ENCODE measurements around the gene VWA1.
"Not testable (repeated sequence)": the region's sequence is repeated elsewhere in the genome, so short reads cannot be mapped to it uniquely, and the experiment has no call there.

The VWA1 gene

GRCh38 chr1:1425753-1426495 is 9.6 kb upstream of the VWA1 start:
- no peak for DNase-seq (ENCODE audit: low read depth)
- TF ChIP-seq CTCF (IDR thresholded peaks at IDR 0.05; ENCODE audit: low read depth, low read length, missing control alignments) = no peak
- no peak overlapping the region for H3K4me3 ChIP-seq (ENCODE audit: low read depth, low read length)

DNA sequence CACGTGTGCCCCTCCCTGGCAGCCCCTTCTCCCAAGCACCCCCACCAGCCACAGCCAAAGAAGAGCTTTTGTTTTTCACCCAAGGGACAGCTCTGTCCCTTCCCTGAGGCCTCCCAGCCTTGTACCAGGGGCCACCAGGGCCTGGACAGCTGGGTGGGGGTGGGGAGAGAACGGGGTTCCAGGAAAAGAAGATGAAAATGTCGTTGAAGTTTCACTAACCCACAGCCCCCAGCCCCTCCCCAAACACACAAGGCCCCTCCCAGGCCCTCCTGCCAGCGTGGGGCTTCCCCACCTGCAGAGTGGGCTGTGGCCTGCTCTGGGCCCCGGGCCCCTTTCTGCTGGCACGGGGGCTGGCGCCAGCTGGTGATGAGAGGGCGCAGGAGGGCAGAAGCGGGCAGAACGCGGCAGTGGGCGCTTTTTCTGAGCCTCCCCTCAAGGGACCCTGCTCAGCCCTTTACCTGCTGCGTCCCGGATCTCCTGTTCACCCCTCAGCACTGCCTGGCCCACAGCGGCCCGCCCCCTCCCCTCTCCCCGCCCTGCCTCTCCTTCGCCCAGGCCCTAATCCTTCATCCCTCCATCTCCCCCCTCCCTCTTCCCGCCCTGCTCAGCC is 8.9 kb upstream of the VWA1 start:
- TF ChIP-seq CTCF (IDR thresholded peaks at IDR 0.05; ENCODE audit: low read depth, low read length, missing control alignments) = no peak
- DNase-seq (ENCODE audit: low read depth) = no peak
- no peak overlapping the region for H3K4me3 ChIP-seq (ENCODE audit: low read depth, low read length)

- no peak for TF ChIP-seq CTCF (IDR thresholded peaks at IDR 0.05; ENCODE audit: low read depth, low read length, missing control alignments)
- no peak for DNase-seq (ENCODE audit: low read depth)
- no peak overlapping the region for H3K4me3 ChIP-seq (ENCODE audit: low read depth, low read length)
Measured at GRCh38 chr1:1427106-1427819, 8.2 kb upstream of the VWA1 start.

- no peak overlapping the region for H3K4me3 ChIP-seq (ENCODE audit: low read depth, low read length)
Measured at GRCh38 chr1:1427820-1428148, 7.7 kb upstream of the VWA1 start.

DNA sequence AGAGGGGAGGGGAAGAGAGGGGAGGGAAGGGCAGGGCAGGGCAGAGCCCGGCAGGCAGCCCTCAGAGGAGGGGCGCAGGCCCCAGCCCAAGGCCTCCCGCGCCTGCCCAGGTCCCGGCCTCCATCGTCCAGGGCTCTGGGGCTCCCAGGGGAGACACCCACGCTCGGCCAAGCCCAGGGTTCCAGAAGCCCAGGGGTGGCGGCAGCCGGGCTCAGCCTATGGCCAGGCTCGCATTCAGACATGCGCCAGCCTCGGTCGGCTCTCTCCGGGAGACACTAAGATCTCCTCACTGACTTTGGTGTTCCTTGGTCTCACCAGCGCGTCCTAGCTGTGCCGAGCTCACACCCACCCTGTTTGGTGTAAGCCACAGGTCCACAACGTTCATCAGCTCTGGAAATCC is 7.3 kb upstream of the VWA1 start:
- no peak for TF ChIP-seq CTCF (IDR thresholded peaks at IDR 0.05; ENCODE audit: low read depth, low read length, missing control alignments)
- DNase-seq (ENCODE audit: low read depth) = no peak
- H3K4me3 ChIP-seq (ENCODE audit: low read depth, low read length) = no peak overlapping the region

More at GRCh38 chr1:1427820-1428148, 7.7 kb upstream of the VWA1 start:
- no peak for DNase-seq (ENCODE audit: low read depth)
- no peak for TF ChIP-seq CTCF (IDR thresholded peaks at IDR 0.05; ENCODE audit: low read depth, low read length, missing control alignments)

GRCh38 chr1:1428967-1429366 is 6.5 kb upstream of the VWA1 start:
- not testable (repeated sequence) for DNase-seq (ENCODE audit: low read depth); H3K4me3 ChIP-seq (ENCODE audit: low read depth, low read length)

DNA sequence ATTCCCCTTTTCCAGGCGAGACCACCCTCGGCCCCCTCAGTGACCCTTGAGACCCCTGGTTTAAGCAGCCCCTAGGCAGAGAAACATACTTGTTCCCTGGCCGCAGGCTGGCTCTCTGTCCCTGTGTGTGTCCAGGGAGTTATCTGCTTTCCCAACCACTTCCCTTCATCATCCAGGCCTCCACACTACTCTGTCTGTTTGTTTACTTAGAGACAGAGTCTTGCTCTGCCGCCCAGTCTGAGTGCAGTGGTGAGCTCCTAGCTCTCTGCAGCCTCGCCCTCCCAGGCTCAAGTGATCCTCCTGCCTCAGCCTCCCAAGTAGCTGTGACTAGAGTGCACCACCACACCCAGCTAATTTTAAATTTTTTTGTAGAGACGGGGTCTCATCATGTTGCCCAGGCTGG is 5.8 kb upstream of the VWA1 start:
- DNase-seq (ENCODE audit: low read depth) = no peak
- no peak for TF ChIP-seq CTCF (IDR thresholded peaks at IDR 0.05; ENCODE audit: low read depth, low read length, missing control alignments)
- H3K4me3 ChIP-seq (ENCODE audit: low read depth, low read length) = no peak overlapping the region

Data from GM12864 (cell line).